ENCODE data around the gene HCRTR2. TPM values are rescaled to one million over a fixed set of nuclear protein-coding genes. Genes with fewer than 3 reads are reported as not detected.

The HCRTR2 gene
- polyA plus RNA-seq (2011; rRNA removed) (not detected in 2 replicates), polyA plus RNA-seq (2017; fragmentation: RNase III; extraction: RNeasy Plus Mini Kit Qiagen cat#74134 plus additional on column Dnase treatment) (not detected in 3 replicates), polyA minus RNA-seq (2011; rRNA and poly(A)+ RNA removed) (not detected in 2 replicates)
- polyA plus RNA-seq (2012; cell fraction: cytosol; rRNA removed): not detected in 2 replicates
- not detected in 2 replicates for polyA plus RNA-seq (2012; cell fraction: nucleus; rRNA removed)

- 38% methylated on average over 38 of the region's 42 CpGs for WGBS (ENCODE audit: missing lambda C conversion rate)
Measured at GRCh38 chr6:55174211-55175026, at the start of gene HCRTR2. Gene HCRTR2 (plus strand): TSS chr6:55174515. CDS start chr6:55174588, 73 bp downstream.

GRCh38 chr6:55130806-55131324 is 43.5 kb upstream of the HCRTR2 start:
- Histone ChIP-seq H3K4me2 (no peak overlapping the region), H3K4me3 (no peak overlapping the region), H3K4me1 (no peaks in the 10 kb centered on the region), H3K9me3 (no peaks in the 10 kb centered on the region), H3K27ac (no peak overlapping the region)
- POLR2A ChIA-PET: no interaction called here
- DNase-seq (ENCODE audit: low read depth in 1 of 2, low spot score in 1 of 2) (no peak), ATAC-seq (no peak), FAIRE-seq (no peak)
- CTCF ChIA-PET: no interaction called here
- TF ChIP-seq HOXB13 (CRISPR knock-in tag; IDR thresholded peaks at IDR 0.05; ENCODE audit: low read depth) (no peak), MAFK (IDR thresholded peaks at IDR 0.05; ENCODE audit: partially characterized antibody) (peak; percentile 16), POLR2AphosphoS2 (conservative IDR thresholded peaks at IDR 0.05; ENCODE audit: low read length) (no peak)

More at GRCh38 chr6:55174211-55175026, at the start of gene HCRTR2:
- H3K4me2 ChIP-seq: peak within 1 kb of the TSS; percentile 43; the same call in 1 of the 3 replicates
- H3K9me3 ChIP-seq: no peaks in the 10 kb centered on the region
- FAIRE-seq: no peak
- H3K4me1 ChIP-seq: no peaks in the 10 kb centered on the region
- ChIA-PET POLR2A (no interaction called here), CTCF (interaction anchor here (0.6 kb wide), 1 partner anchor 549 kb away, joined by 3 read pairs; no protein-coding TSS in a partner anchor)
- TF ChIP-seq TFCP2L1 (CRISPR knock-in tag; IDR thresholded peaks at IDR 0.05) (no peak), USF2 (IDR thresholded peaks at IDR 0.05) (no peak), HOXB5 (CRISPR knock-in tag; IDR thresholded peaks at IDR 0.05) (no peak), NFE2L2 (conservative IDR thresholded peaks at IDR 0.05; ENCODE audit: low read length) (no peak), KDM1A (IDR thresholded peaks at IDR 0.05; ENCODE audit: low read depth) (no peak), FOXS1 (CRISPR knock-in tag; IDR thresholded peaks at IDR 0.05) (no peak), SMC3 (IDR thresholded peaks at IDR 0.05) (no peak), HDAC2 (IDR thresholded peaks at IDR 0.05) (no peak), ZC3H11A (IDR thresholded peaks at IDR 0.05) (no peak), ZSCAN20 (CRISPR knock-in tag; IDR thresholded peaks at IDR 0.05) (no peak), NPAS2 (CRISPR knock-in tag; IDR thresholded peaks at IDR 0.05; ENCODE audit: borderline replicate concordance) (no peak), JUN (IDR thresholded peaks at IDR 0.05) (no peak), NR3C1 (IDR thresholded peaks at IDR 0.05) (no peak), KDM5A (IDR thresholded peaks at IDR 0.05) (no peak), HEYL (CRISPR knock-in tag; IDR thresholded peaks at IDR 0.05) (no peak), HMGXB4 (CRISPR knock-in tag; IDR thresholded peaks at IDR 0.05; ENCODE audit: borderline replicate concordance) (no peak), ELK1 (IDR thresholded peaks at IDR 0.05; ENCODE audit: low read depth, low read length) (no peak)
- TF ChIP-seq, protein P1, sequence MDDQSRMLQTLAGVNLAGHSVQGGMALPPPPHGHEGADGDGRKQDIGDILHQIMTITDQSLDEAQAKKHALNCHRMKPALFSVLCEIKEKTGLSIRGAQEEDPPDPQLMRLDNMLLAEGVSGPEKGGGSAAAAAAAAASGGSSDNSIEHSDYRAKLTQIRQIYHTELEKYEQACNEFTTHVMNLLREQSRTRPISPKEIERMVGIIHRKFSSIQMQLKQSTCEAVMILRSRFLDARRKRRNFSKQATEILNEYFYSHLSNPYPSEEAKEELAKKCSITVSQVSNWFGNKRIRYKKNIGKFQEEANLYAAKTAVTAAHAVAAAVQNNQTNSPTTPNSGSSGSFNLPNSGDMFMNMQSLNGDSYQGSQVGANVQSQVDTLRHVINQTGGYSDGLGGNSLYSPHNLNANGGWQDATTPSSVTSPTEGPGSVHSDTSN (IDR thresholded peaks at IDR 0.05): no peak
- TF ChIP-seq, protein P2, sequence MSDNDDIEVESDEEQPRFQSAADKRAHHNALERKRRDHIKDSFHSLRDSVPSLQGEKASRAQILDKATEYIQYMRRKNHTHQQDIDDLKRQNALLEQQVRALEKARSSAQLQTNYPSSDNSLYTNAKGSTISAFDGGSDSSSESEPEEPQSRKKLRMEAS (IDR thresholded peaks at IDR 0.05): no peak
- ATAC-seq: no peak
- H3K27ac ChIP-seq: no peak within 1 kb of the TSS
- H3K4me3 ChIP-seq: no peak within 1 kb of the TSS
- DNase-seq (ENCODE audit: low read depth in 1 of 2, low spot score in 1 of 2): no peak
